Measurements from ENCODE around the gene NLGN1. TPM values are rescaled to one million over a fixed set of nuclear protein-coding genes. Genes with fewer than 3 reads are reported as not detected.

Gene NLGN1
- total RNA-seq, 1 donor: 0.10 TPM

DNA sequence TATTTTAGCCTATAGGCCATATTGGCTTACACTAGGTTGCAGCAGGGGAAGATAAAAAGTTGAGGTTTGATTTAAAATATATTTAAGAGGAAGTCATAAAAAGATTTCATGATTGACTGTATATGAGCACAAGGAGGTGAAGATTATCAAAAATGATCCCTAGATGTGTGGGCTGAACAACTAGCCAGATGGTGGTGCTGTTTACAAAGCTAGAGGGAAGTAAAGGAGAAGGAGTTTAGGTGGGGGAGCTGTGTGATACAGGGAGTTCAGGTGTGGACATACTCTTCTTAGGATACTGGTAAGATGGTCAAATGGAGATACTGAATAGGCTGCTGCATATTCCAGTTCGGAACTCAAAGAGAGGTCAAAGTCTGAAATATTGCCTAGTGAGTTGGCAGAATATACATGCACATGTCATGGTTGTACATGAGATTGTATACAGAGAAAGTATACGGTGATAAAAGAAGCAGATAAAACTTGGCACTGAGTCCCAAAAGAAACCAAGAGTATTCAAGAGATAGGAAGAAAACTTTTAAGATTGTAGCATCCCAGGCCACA lies 727.8 kb downstream of the NLGN1 start:
- H3K9me3 ChIP-seq (ENCODE audit: low read depth, low read length): no peaks in the 10 kb centered on the region
- H3K4me3 ChIP-seq (ENCODE audit: low read length): no peak overlapping the region
- no peaks in the 10 kb centered on the region for H3K4me1 ChIP-seq (ENCODE audit: insufficient read depth, low read length)
- H3K27me3 ChIP-seq (ENCODE audit: insufficient read depth, low read length): no peaks in the 10 kb centered on the region

GRCh38 chr3:174126990-174127758 lies 729.6 kb downstream of the NLGN1 start:
- Histone ChIP-seq H3K9me3 (ENCODE audit: low read depth, low read length) (no peaks in the 10 kb centered on the region), H3K4me1 (ENCODE audit: insufficient read depth, low read length) (no peaks in the 10 kb centered on the region), H3K4me3 (ENCODE audit: low read length) (no peak overlapping the region), H3K27me3 (ENCODE audit: insufficient read depth, low read length) (no peaks in the 10 kb centered on the region)

GRCh38 chr3:174132006-174132405 lies 734.5 kb downstream of the NLGN1 start:
- Histone ChIP-seq H3K4me3 (ENCODE audit: low read length) (no peak overlapping the region), H3K4me1 (ENCODE audit: insufficient read depth, low read length) (no peaks in the 10 kb centered on the region), H3K9me3 (ENCODE audit: low read depth, low read length) (no peaks in the 10 kb centered on the region), H3K27me3 (ENCODE audit: insufficient read depth, low read length) (no peaks in the 10 kb centered on the region)

- Histone ChIP-seq H3K4me1 (ENCODE audit: insufficient read depth, low read length) (no peaks in the 10 kb centered on the region), H3K4me3 (ENCODE audit: low read length) (no peak overlapping the region), H3K9me3 (ENCODE audit: low read depth, low read length) (no peaks in the 10 kb centered on the region), H3K27me3 (ENCODE audit: insufficient read depth, low read length) (no peaks in the 10 kb centered on the region)
Observed at GRCh38 chr3:174132421-174133042, 735.0 kb downstream of the NLGN1 start.

DNA sequence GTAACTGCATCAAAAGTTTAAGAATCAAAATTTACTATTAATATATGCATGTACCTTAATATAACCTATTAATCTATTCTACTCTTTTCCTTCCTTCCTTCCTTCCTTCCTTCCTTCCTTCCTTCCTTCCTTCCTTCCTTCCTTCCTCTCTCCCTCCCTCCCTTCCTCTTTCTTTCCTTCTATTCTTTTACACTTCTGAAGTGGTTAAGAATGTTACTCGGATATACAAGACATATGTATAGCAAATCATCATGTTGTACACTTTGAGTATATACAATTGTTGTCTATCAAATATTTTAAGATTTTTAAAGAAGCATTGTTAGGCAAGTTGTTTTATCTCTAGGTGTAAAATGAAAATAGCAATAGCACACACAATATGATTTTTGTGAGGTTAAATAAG lies 748.5 kb downstream of the NLGN1 start:
- Histone ChIP-seq H3K9me3 (ENCODE audit: low read depth, low read length) (no peaks in the 10 kb centered on the region), H3K27me3 (ENCODE audit: insufficient read depth, low read length) (no peaks in the 10 kb centered on the region), H3K4me1 (ENCODE audit: insufficient read depth, low read length) (no peaks in the 10 kb centered on the region), H3K4me3 (ENCODE audit: low read length) (no peak overlapping the region)

- H3K4me1 ChIP-seq (ENCODE audit: insufficient read depth, low read length): no peaks in the 10 kb centered on the region
Observed at GRCh38 chr3:174147798-174148197, 750.3 kb downstream of the NLGN1 start.

GRCh38 chr3:174153871-174154270 lies 756.3 kb downstream of the NLGN1 start:
- H3K4me3 ChIP-seq (ENCODE audit: low read length): no peak overlapping the region
- H3K4me1 ChIP-seq (ENCODE audit: insufficient read depth, low read length): no peaks in the 10 kb centered on the region
- no peaks in the 10 kb centered on the region for H3K9me3 ChIP-seq (ENCODE audit: low read depth, low read length)
- no peaks in the 10 kb centered on the region for H3K27me3 ChIP-seq (ENCODE audit: insufficient read depth, low read length)

More at GRCh38 chr3:174147798-174148197, 750.3 kb downstream of the NLGN1 start:
- Histone ChIP-seq H3K4me3 (ENCODE audit: low read length) (no peak overlapping the region), H3K27me3 (ENCODE audit: insufficient read depth, low read length) (no peaks in the 10 kb centered on the region), H3K9me3 (ENCODE audit: low read depth, low read length) (no peaks in the 10 kb centered on the region)

DNA sequence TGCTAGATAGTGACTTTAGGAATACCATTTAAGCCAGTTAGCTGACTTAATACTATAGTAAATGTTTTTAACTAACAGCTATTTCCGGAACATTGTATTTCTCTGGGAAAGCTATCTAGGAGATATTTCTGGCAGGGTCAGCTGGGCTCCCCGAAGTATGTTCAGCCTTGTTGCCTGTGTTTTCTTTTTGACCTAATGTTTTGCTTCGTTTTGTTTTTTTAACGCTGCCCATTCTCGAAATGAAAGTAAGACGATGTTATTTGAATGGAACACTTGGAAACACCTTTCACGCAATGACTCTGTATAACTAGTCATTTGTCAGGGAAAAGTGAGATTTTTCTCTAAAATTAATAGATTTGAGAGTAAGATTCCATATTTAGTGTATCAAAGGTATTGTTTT lies 758.7 kb downstream of the NLGN1 start:
- no peaks in the 10 kb centered on the region for H3K4me1 ChIP-seq (ENCODE audit: insufficient read depth, low read length)
- H3K4me3 ChIP-seq (ENCODE audit: low read length): no peak overlapping the region
- no peaks in the 10 kb centered on the region for H3K9me3 ChIP-seq (ENCODE audit: low read depth, low read length)
- no peaks in the 10 kb centered on the region for H3K27me3 ChIP-seq (ENCODE audit: insufficient read depth, low read length)

GRCh38 chr3:174158674-174159073 lies 761.1 kb downstream of the NLGN1 start:
- Histone ChIP-seq H3K4me1 (ENCODE audit: insufficient read depth, low read length) (no peaks in the 10 kb centered on the region), H3K9me3 (ENCODE audit: low read depth, low read length) (peaks cover 2% of the 10 kb centered on the region), H3K4me3 (ENCODE audit: low read length) (no peak overlapping the region), H3K27me3 (ENCODE audit: insufficient read depth, low read length) (no peaks in the 10 kb centered on the region)

DNA sequence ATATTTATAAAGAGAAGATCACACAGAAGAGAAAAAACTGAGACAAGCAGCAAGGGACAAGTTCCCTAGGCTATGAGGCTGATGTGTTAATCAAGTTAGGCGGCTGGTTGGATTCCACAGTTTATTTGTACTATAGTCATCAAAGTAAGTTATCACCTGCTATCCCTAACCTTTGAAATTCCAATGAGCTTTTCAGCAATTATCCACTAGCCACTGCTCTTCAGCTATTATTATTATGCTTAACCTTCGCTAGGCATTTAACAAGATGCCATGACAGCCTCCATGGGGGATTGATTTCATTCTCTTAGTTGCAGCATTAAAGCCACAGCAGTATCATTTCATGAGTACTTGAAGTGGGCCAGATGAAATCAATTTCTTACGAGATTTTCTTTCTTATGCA lies 762.1 kb downstream of the NLGN1 start:
- no peak overlapping the region for H3K4me3 ChIP-seq (ENCODE audit: low read length)
- H3K27me3 ChIP-seq (ENCODE audit: insufficient read depth, low read length): no peaks in the 10 kb centered on the region
- peaks cover 12% of the 10 kb centered on the region for H3K9me3 ChIP-seq (ENCODE audit: low read depth, low read length)
- no peaks in the 10 kb centered on the region for H3K4me1 ChIP-seq (ENCODE audit: insufficient read depth, low read length)

GRCh38 chr3:174162550-174162949 lies 765.0 kb downstream of the NLGN1 start:
- Histone ChIP-seq H3K9me3 (ENCODE audit: low read depth, low read length) (peaks cover 17% of the 10 kb centered on the region), H3K4me1 (ENCODE audit: insufficient read depth, low read length) (no peaks in the 10 kb centered on the region), H3K27me3 (ENCODE audit: insufficient read depth, low read length) (no peaks in the 10 kb centered on the region), H3K4me3 (ENCODE audit: low read length) (no peak overlapping the region)

DNA sequence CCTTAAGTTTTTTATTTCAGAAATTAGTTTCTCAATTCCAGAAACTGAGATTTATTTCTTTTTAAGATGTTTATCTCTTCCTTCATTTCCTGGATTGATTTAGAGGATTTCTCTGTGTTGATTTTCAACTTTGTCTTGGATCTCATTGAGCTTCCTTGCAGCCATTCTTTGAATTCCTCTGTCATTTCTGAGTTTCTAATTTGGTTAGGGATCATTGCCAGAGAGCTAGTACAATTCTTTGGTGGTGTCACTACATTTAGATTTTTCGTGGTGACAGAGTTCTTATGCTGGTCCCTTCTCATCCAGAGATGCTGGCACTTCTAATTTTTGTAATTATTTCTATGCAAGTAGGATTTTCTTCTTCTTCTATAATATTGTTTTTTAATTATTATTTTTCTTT lies 770.5 kb downstream of the NLGN1 start:
- H3K4me1 ChIP-seq (ENCODE audit: insufficient read depth, low read length): no peaks in the 10 kb centered on the region
- H3K27me3 ChIP-seq (ENCODE audit: insufficient read depth, low read length): no peaks in the 10 kb centered on the region
- no peak overlapping the region for H3K4me3 ChIP-seq (ENCODE audit: low read length)
- H3K9me3 ChIP-seq (ENCODE audit: low read depth, low read length): peaks cover 17% of the 10 kb centered on the region

DNA sequence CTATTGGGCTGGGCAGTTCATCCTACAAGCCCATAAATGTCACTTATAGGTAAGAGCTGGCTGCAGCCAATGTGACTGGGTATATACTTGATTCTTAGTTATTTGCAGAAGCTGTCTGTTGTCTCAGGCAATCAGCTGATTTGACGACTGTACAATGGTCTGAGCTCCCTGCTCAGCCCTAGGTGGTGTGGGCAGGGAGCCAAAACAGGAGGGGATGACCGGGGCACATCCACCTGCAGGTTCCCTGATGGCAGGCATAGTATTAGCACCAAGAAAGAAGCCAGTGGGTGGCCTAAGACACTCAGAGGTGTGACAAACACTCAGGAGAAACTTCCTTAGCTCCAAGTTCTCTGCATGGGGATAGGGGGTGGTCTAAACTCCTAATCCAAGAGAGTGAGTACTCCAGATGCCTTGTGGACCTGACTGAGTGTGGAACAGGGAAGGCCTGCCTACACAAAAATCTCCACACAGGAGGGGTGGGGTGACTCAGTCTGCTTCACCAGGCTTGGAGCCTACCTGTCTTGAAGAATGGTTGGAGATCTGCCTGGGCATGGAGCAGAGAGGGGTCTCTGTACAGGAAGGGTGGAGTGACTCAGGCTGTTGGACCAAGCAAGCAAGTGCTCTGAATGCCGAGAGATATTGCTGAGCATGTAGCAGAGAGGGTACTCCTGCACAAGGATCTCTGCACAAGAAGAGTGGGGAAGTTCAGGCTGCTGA lies 771.2 kb downstream of the NLGN1 start:
- Histone ChIP-seq H3K27me3 (ENCODE audit: insufficient read depth, low read length) (no peaks in the 10 kb centered on the region), H3K4me3 (ENCODE audit: low read length) (no peak overlapping the region), H3K4me1 (ENCODE audit: insufficient read depth, low read length) (no peaks in the 10 kb centered on the region), H3K9me3 (ENCODE audit: low read depth, low read length) (peaks cover 14% of the 10 kb centered on the region)

- H3K27me3 ChIP-seq (ENCODE audit: insufficient read depth, low read length): no peaks in the 10 kb centered on the region
- no peak overlapping the region for H3K4me3 ChIP-seq (ENCODE audit: low read length)
- H3K9me3 ChIP-seq (ENCODE audit: low read depth, low read length): peaks cover 5% of the 10 kb centered on the region
- no peaks in the 10 kb centered on the region for H3K4me1 ChIP-seq (ENCODE audit: insufficient read depth, low read length)
Observed at GRCh38 chr3:174169736-174170135, 772.2 kb downstream of the NLGN1 start.

GRCh38 chr3:174170248-174170647 lies 772.7 kb downstream of the NLGN1 start:
- no peaks in the 10 kb centered on the region for H3K4me1 ChIP-seq (ENCODE audit: insufficient read depth, low read length)
- no peaks in the 10 kb centered on the region for H3K27me3 ChIP-seq (ENCODE audit: insufficient read depth, low read length)
- H3K9me3 ChIP-seq (ENCODE audit: low read depth, low read length): peaks cover 5% of the 10 kb centered on the region
- H3K4me3 ChIP-seq (ENCODE audit: low read length): no peak overlapping the region
